ENCODE data around the gene PAX8.

PAX8 gene

GRCh38 chr2:113202305-113203216, 76.2 kb downstream of the PAX8 start:
- DNase-seq = no peak

GRCh38 chr2:113201496-113202304, 77.0 kb downstream of the PAX8 start:
- no peak for DNase-seq

- no peak for DNase-seq
Measured at GRCh38 chr2:113200736-113201490, 77.8 kb downstream of the PAX8 start.

- no peak for DNase-seq
Measured at GRCh38 chr2:113200236-113200635, 78.5 kb downstream of the PAX8 start.

GRCh38 chr2:113198790-113199612, 79.7 kb downstream of the PAX8 start:
- DNase-seq = peak; percentile 88 to 94 (median 92)

- no peak for DNase-seq
Measured at GRCh38 chr2:113198048-113198789, 80.5 kb downstream of the PAX8 start.

GRCh38 chr2:113197347-113198047, 81.2 kb downstream of the PAX8 start:
- no peak for DNase-seq

- DNase-seq = no peak
Measured at GRCh38 chr2:113196839-113197238, 81.9 kb downstream of the PAX8 start.

- no peak for DNase-seq
Measured at GRCh38 chr2:113195923-113196501, 82.7 kb downstream of the PAX8 start.

- no peak for DNase-seq
Measured at GRCh38 chr2:113192459-113193100, 86.1 kb downstream of the PAX8 start.

- DNase-seq = peak; percentile 27 to 66 (median 56)
Measured at GRCh38 chr2:113190871-113191270, 87.8 kb downstream of the PAX8 start.

GRCh38 chr2:113187771-113188170, 91.0 kb downstream of the PAX8 start:
- DNase-seq = peak; percentile 40 to 74 (median 61)

- no peak for DNase-seq
Measured at GRCh38 chr2:113186433-113186796, 92.3 kb downstream of the PAX8 start.

- peak in 3 of 4 experiments; percentile 21 to 39 (median 28) for DNase-seq
Measured at GRCh38 chr2:113185664-113186432, 92.9 kb downstream of the PAX8 start.

- DNase-seq = peak in 1 of 4 experiments; percentile 19
Measured at GRCh38 chr2:113184531-113185230, 94.0 kb downstream of the PAX8 start.

GRCh38 chr2:113183703-113184102, 95.0 kb downstream of the PAX8 start:
- DNase-seq = no peak

- DNase-seq = no peak
Measured at GRCh38 chr2:113183264-113183663, 95.5 kb downstream of the PAX8 start.
